Measurements from ENCODE around the gene ARHGAP22. TPM values are rescaled to one million over a fixed set of nuclear protein-coding genes. Genes with fewer than 3 reads are reported as not detected.

The ARHGAP22 gene
- total and polyA plus RNA-seq, 2 donors (not counting 1 experiment from before 2014, with no cell fraction given): 10.4 to 75.5 TPM

- Histone ChIP-seq H3K27ac (ENCODE audit: insufficient read depth, low read length) (no peak overlapping the region), H3K9me3 (ENCODE audit: control insufficient read depth, insufficient read depth, low read depth, low read length) (no peaks in the 10 kb centered on the region), H4K20me1 (ENCODE audit: control insufficient read depth, extremely low read depth, insufficient read depth, low read length) (no peaks in the 10 kb centered on the region), H2AFZ (ENCODE audit: low read length) (no peak overlapping the region), H3K27me3 (ENCODE audit: control insufficient read depth, insufficient read depth, low read length) (no peaks in the 10 kb centered on the region), H3K79me2 (ENCODE audit: control insufficient read depth, insufficient read depth, low read length) (peaks cover 33% of the 10 kb centered on the region), H3K36me3 (ENCODE audit: control insufficient read depth, insufficient read depth, low read length) (no peaks in the 10 kb centered on the region), H3K4me1 (ENCODE audit: control insufficient read depth, extremely low read depth, insufficient read depth, low read length) (peaks cover 4% of the 10 kb centered on the region), H3K9ac (ENCODE audit: insufficient read depth, low read length) (no peak overlapping the region), H3K4me3 (replicated peaks in 1 of 4; ENCODE audit: control extremely low read depth in 1 of 4, insufficient read depth in 1 of 4, low read depth in 3 of 4, low read length in 4 of 4) (no peak overlapping the region), H3K4me2 (ENCODE audit: extremely low read depth, insufficient read depth, low read length) (no peak overlapping the region)
- no peak for TF ChIP-seq EZH2 (IDR thresholded peaks at IDR 0.05; ENCODE audit: low read length, missing control alignments)
- TF ChIP-seq CTCF (conservative IDR thresholded peaks at IDR 0.05 in 1 of 2, IDR thresholded peaks at IDR 0.05 in 1 of 2; ENCODE audit: low read depth in 1 of 2, low read length in 2 of 2): no peak
- no peak for DNase-seq (ENCODE audit: low read depth in 2 of 2)
Observed at GRCh38 chr10:48469516-48470020, 135.3 kb downstream of the ARHGAP22 start.

GRCh38 chr10:48468866-48469511 is 135.9 kb downstream of the ARHGAP22 start:
- H3K79me2 ChIP-seq (ENCODE audit: control insufficient read depth, insufficient read depth, low read length): peaks cover 36% of the 10 kb centered on the region
- H3K27ac ChIP-seq (ENCODE audit: insufficient read depth, low read length): no peak overlapping the region
- no peak overlapping the region for H3K9ac ChIP-seq (ENCODE audit: insufficient read depth, low read length)
- no peaks in the 10 kb centered on the region for H4K20me1 ChIP-seq (ENCODE audit: control insufficient read depth, extremely low read depth, insufficient read depth, low read length)
- H3K9me3 ChIP-seq (ENCODE audit: control insufficient read depth, insufficient read depth, low read depth, low read length): no peaks in the 10 kb centered on the region
- no peaks in the 10 kb centered on the region for H3K36me3 ChIP-seq (ENCODE audit: control insufficient read depth, insufficient read depth, low read length)
- no peak overlapping the region for H2AFZ ChIP-seq (ENCODE audit: low read length)
- H3K4me1 ChIP-seq (ENCODE audit: control insufficient read depth, extremely low read depth, insufficient read depth, low read length): peaks cover 4% of the 10 kb centered on the region
- no peak overlapping the region for H3K4me3 ChIP-seq (replicated peaks in 1 of 4; ENCODE audit: control extremely low read depth in 1 of 4, insufficient read depth in 1 of 4, low read depth in 3 of 4, low read length in 4 of 4)
- no peak for DNase-seq (ENCODE audit: low read depth in 2 of 2)
- H3K4me2 ChIP-seq (ENCODE audit: extremely low read depth, insufficient read depth, low read length): no peak overlapping the region
- no peaks in the 10 kb centered on the region for H3K27me3 ChIP-seq (ENCODE audit: control insufficient read depth, insufficient read depth, low read length)
- TF ChIP-seq CTCF (conservative IDR thresholded peaks at IDR 0.05 in 1 of 2, IDR thresholded peaks at IDR 0.05 in 1 of 2; ENCODE audit: low read depth in 1 of 2, low read length in 2 of 2): no peak
- TF ChIP-seq EZH2 (IDR thresholded peaks at IDR 0.05; ENCODE audit: low read length, missing control alignments): no peak

GRCh38 chr10:48468130-48468790 is 136.6 kb downstream of the ARHGAP22 start:
- Histone ChIP-seq H2AFZ (ENCODE audit: low read length) (no peak overlapping the region), H3K36me3 (ENCODE audit: control insufficient read depth, insufficient read depth, low read length) (no peaks in the 10 kb centered on the region), H3K9ac (ENCODE audit: insufficient read depth, low read length) (no peak overlapping the region), H3K79me2 (ENCODE audit: control insufficient read depth, insufficient read depth, low read length) (peaks cover 31% of the 10 kb centered on the region), H4K20me1 (ENCODE audit: control insufficient read depth, extremely low read depth, insufficient read depth, low read length) (no peaks in the 10 kb centered on the region), H3K9me3 (ENCODE audit: control insufficient read depth, insufficient read depth, low read depth, low read length) (no peaks in the 10 kb centered on the region), H3K4me3 (replicated peaks in 1 of 4; ENCODE audit: control extremely low read depth in 1 of 4, insufficient read depth in 1 of 4, low read depth in 3 of 4, low read length in 4 of 4) (no peak overlapping the region), H3K27ac (ENCODE audit: insufficient read depth, low read length) (no peak overlapping the region), H3K27me3 (ENCODE audit: control insufficient read depth, insufficient read depth, low read length) (no peaks in the 10 kb centered on the region), H3K4me2 (ENCODE audit: extremely low read depth, insufficient read depth, low read length) (no peak overlapping the region), H3K4me1 (ENCODE audit: control insufficient read depth, extremely low read depth, insufficient read depth, low read length) (peaks cover 4% of the 10 kb centered on the region)
- DNase-seq (ENCODE audit: low read depth in 2 of 2): no peak
- TF ChIP-seq EZH2 (IDR thresholded peaks at IDR 0.05; ENCODE audit: low read length, missing control alignments): no peak
- TF ChIP-seq CTCF (conservative IDR thresholded peaks at IDR 0.05 in 1 of 2, IDR thresholded peaks at IDR 0.05 in 1 of 2; ENCODE audit: low read depth in 1 of 2, low read length in 2 of 2): no peak
